Activated gamma-delta T cell (primary cell): ENCODE results near the gene UGT2B10.

Source experiments
- DNase-seq: peaks from one replicate; lab custom pipeline; 2025; lab: John Stamatoyannopoulos, UW

UGT2B10 gene

GRCh38 chr4:68871809-68872642 is 56.2 kb downstream of the UGT2B10 start:
- no peak for DNase-seq

GRCh38 chr4:68872643-68873502 is 57.1 kb downstream of the UGT2B10 start:
- DNase-seq: no peak

DNA sequence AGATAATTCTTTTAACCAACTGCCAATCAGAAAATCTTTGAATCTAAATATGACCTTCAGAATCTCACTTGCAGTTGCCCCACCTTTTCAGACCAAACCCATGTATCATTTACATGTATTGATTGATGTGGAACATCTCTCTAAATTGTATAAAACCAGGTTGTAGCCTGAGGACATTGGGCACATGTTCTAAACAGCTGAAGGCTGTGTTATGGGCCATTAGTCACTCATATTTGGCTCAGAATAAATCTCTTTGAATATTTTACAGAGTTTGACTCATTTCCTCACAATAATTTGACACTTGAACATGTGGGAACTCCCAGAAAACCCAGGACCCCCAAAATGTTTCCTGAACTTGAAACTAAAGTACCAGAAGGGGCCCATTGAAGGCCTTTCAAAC is 58.7 kb downstream of the UGT2B10 start:
- DNase-seq: no peak

DNA sequence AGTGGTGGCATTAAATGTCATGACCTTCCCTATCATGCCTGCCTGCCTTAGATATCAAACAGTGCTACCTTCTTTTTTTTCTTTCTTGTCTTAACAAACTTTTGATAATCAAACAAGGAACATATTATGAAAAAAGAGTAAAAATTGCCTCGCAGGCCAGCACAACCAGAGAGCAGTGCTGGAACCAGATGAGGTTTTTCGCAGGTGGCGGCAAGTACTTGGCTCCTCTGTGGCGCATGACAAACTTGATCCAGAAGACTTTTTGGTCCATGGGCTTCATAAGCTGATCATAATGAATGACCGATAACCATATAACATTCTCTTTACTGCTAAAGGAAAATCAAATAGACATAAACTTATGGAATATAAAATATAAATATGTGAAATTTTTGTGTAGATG is 61.8 kb downstream of the UGT2B10 start:
- DNase-seq: no peak

DNA sequence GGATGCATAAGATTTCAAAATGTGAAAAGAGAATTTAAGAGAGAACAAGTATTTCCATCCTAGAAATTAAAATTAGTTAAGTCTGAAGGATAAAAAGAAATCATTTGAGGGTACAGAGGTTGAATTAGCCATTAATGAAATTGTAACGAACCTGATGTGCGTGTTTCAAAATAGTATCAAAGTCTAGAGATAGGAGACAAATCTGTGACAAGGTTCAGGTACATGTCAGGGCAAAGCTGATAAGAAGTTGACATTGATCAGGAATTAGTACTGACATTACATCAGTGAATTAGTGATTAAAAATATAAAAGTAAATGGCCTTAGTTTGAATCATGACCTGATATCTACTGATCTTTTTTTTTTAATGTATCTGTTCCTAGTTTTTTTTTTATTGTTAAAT is 62.3 kb downstream of the UGT2B10 start:
- DNase-seq: no peak
